SU-DHL-6 (cell line): ENCODE data around the gene SLC35C1.

Experiments used
- H2AFZ ChIP-seq: fragments of 200-600 bp; sonication (generic); 2 replicates; pipeline ENCODE4 v1.6.1; 2014; ENCODE audit warnings: low read depth, mild to moderate bottlenecking, moderate library complexity, mixed read lengths, antibody characterized with exemption, low read length; ENCODE audit not compliant: severe bottlenecking
- H3F3A ChIP-seq: fragments of 200-600 bp; shearing (Covaris generic); 2 replicates; pipeline ENCODE4 v1.6.0; 2016; ENCODE audit warnings: antibody characterized with exemption, mild to moderate bottlenecking; ENCODE audit not compliant: insufficient read depth
- H3K27ac ChIP-seq: fragments of 200-600 bp; sonication (generic); 2 replicates; pipeline ENCODE4 v1.5.1; 2016; ENCODE audit warnings: low read depth, mild to moderate bottlenecking, low read length, moderate library complexity, mixed read lengths
- H3K27me3 ChIP-seq: fragments of 200-600 bp; sonication (generic), shearing (Covaris generic); 2 replicates; pipeline ENCODE4 v1.6.0; 2014; ENCODE audit warnings: mild to moderate bottlenecking, low read length
- H3K36me3 ChIP-seq: fragments of 200-600 bp; sonication (generic); 2 replicates; pipeline ENCODE4 v1.6.1; 2014; ENCODE audit warnings: mild to moderate bottlenecking, low read length, mixed read lengths
- H3K4me2 ChIP-seq: fragments of 300-600, 200-600 bp; shearing (Covaris generic), sonication (generic); 2 replicates; pipeline ENCODE4 v1.6.0; 2014; ENCODE audit warnings: low read length, low read depth, mild to moderate bottlenecking; ENCODE audit not compliant: poor library complexity, severe bottlenecking
- H3K4me3 ChIP-seq: fragments of 200-600 bp; sonication (generic); 2 replicates; pipeline ENCODE4 v1.5.1; 2014; ENCODE audit warnings: antibody characterized with exemption, low read length, mild to moderate bottlenecking, mixed read lengths; ENCODE audit not compliant: insufficient read depth, poor library complexity, severe bottlenecking
- H3K79me2 ChIP-seq: fragments of 200-600 bp; sonication (generic); 2 replicates; pipeline ENCODE4 v1.6.1; 2014; ENCODE audit warnings: mild to moderate bottlenecking, low read length, moderate library complexity; ENCODE audit not compliant: insufficient read depth
- H3K9ac ChIP-seq: fragments of 200-600 bp; sonication (generic); 2 replicates; pipeline ENCODE4 v1.7.0; 2014; ENCODE audit warnings: mild to moderate bottlenecking, low read length
- H3K9me2 ChIP-seq: fragments of 200-600 bp; sonication (generic); replicated peaks from 2 replicates; pipeline ENCODE4 v1.6.1; 2014; ENCODE audit warnings: low read length; ENCODE audit not compliant: insufficient read depth
- H3K9me3 ChIP-seq: fragments of 200-600 bp; sonication (generic); 2 replicates; pipeline ENCODE4 v1.6.1; 2014; ENCODE audit warnings: low read length, mixed read lengths; ENCODE audit not compliant: insufficient read depth
- H4K20me1 ChIP-seq: fragments of 200-600 bp; sonication (generic); 2 replicates; pipeline ENCODE4 v1.6.1; 2014; ENCODE audit warnings: low read depth, mild to moderate bottlenecking, antibody characterized with exemption, low read length, moderate library complexity, mixed read lengths
- CTCF ChIP-seq: fragments of 200-600 bp; sonication (generic); IDR thresholded peaks from one replicate; pipeline ENCODE4 v1.5.1; 2017; ENCODE audit warnings: antibody characterized with exemption, mild to moderate bottlenecking, low read length, moderate library complexity; ENCODE audit not compliant: insufficient read depth, poor library complexity, severe bottlenecking
- EZH2phosphoT487 ChIP-seq: fragments of 200-600 bp; sonication (generic), shearing (Covaris generic); conservative IDR thresholded peaks from 2 replicates; pipeline ENCODE4 v1.6.1; 2018; ENCODE audit warnings: mild to moderate bottlenecking, antibody characterized with exemption, low read length, moderate library complexity, mixed read lengths

Gene SLC35C1

GRCh38 chr11:45859661-45860140, 54.8 kb downstream of the SLC35C1 start:
- no peak overlapping the region for H3K4me2 ChIP-seq
- H3K36me3 ChIP-seq: no peaks in the 10 kb centered on the region
- TF ChIP-seq EZH2phosphoT487: no peak
- no peak for TF ChIP-seq CTCF
- no peak overlapping the region for H2AFZ ChIP-seq
- H4K20me1 ChIP-seq: no peaks in the 10 kb centered on the region
- no peaks in the 10 kb centered on the region for H3K9me2 ChIP-seq
- no peaks in the 10 kb centered on the region for H3F3A ChIP-seq
- no peaks in the 10 kb centered on the region for H3K79me2 ChIP-seq
- H3K27me3 ChIP-seq: no peaks in the 10 kb centered on the region
- no peak overlapping the region for H3K27ac ChIP-seq
- no peak overlapping the region for H3K9ac ChIP-seq
- H3K9me3 ChIP-seq: no peaks in the 10 kb centered on the region
- no peak overlapping the region for H3K4me3 ChIP-seq

GRCh38 chr11:45860348-45860747, 55.4 kb downstream of the SLC35C1 start:
- H3K9ac ChIP-seq: no peak overlapping the region
- H3K4me3 ChIP-seq: no peak overlapping the region
- TF ChIP-seq CTCF (no peak), EZH2phosphoT487 (no peak)
- H3K27ac ChIP-seq: no peak overlapping the region
- H3F3A ChIP-seq: no peaks in the 10 kb centered on the region
- no peaks in the 10 kb centered on the region for H3K36me3 ChIP-seq
- no peaks in the 10 kb centered on the region for H3K79me2 ChIP-seq
- no peak overlapping the region for H2AFZ ChIP-seq
- H3K4me2 ChIP-seq: no peak overlapping the region
- H3K27me3 ChIP-seq: no peaks in the 10 kb centered on the region
- no peaks in the 10 kb centered on the region for H3K9me3 ChIP-seq
- no peaks in the 10 kb centered on the region for H3K9me2 ChIP-seq
- H4K20me1 ChIP-seq: no peaks in the 10 kb centered on the region

- H3F3A ChIP-seq: no peaks in the 10 kb centered on the region
- H3K9me2 ChIP-seq: no peaks in the 10 kb centered on the region
- no peaks in the 10 kb centered on the region for H3K79me2 ChIP-seq
- no peak overlapping the region for H3K9ac ChIP-seq
- H3K4me2 ChIP-seq: no peak overlapping the region
- no peak for TF ChIP-seq CTCF
- no peak for TF ChIP-seq EZH2phosphoT487
- H4K20me1 ChIP-seq: no peaks in the 10 kb centered on the region
- no peaks in the 10 kb centered on the region for H3K36me3 ChIP-seq
- no peaks in the 10 kb centered on the region for H3K9me3 ChIP-seq
- H3K4me3 ChIP-seq: no peak overlapping the region
- H3K27ac ChIP-seq: no peak overlapping the region
- H2AFZ ChIP-seq: no peak overlapping the region
- no peaks in the 10 kb centered on the region for H3K27me3 ChIP-seq
Measured at GRCh38 chr11:45860764-45861510, 56.0 kb downstream of the SLC35C1 start.
